HG03460 (cell line): ENCODE measurements around the gene EPHB1.

Experiments used
- ATAC-seq: cut with Tn5 transposase; IDR thresholded peaks from one replicate; pipeline ENCODE4 v1.9.1; 2021; ENCODE audit not compliant: unreplicated experiment

Gene EPHB1

DNA sequence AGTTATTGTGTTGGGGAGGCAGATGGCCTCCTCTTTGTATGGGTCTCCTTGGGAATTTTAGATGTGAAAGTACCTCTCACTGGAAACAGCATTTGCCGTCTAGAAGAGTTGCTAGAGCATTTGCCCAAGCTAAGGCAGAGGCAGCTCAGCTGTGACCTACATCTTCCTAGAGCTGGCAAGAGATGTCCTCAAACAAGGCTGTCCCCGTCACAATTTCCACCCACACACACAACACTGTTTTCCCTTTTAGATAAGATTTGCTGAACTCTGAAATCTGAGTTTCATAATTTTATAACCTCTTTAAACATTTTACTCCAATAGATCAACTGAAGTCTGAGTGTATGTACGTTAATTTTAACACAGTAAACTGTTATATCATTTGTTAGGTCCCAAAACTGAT lies 352.6 kb downstream of the EPHB1 start:
- no peak for ATAC-seq

- no peak for ATAC-seq
Observed at GRCh38 chr3:135148398-135149020, 353.4 kb downstream of the EPHB1 start.

- no peak for ATAC-seq
Observed at GRCh38 chr3:135149707-135150681, 354.9 kb downstream of the EPHB1 start.

DNA sequence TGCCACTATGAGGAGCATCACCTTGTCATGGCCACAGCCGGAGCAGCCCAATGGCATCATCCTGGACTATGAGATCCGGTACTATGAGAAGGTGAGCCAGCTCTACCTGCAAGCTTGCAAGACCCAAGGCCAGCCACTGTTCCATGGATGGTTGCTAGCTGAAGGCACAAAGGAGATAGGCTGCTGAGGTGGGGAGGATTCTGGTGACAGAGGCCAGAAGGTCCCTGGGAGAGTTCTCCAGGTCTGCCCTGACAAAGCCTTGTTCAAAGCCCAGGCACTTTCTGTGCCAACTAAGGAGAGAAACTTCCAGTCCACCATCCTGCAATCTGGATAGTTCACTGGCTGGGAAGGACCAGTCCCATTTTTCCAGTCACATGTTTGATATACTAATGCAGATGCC lies 359.1 kb downstream of the EPHB1 start:
- no peak for ATAC-seq

- no peak for ATAC-seq
Observed at GRCh38 chr3:135155228-135155627, 360.2 kb downstream of the EPHB1 start.

- ATAC-seq, result no peak
Observed at GRCh38 chr3:135155791-135156190, 360.7 kb downstream of the EPHB1 start.

- no peak for ATAC-seq
Observed at GRCh38 chr3:135157045-135157740, 362.1 kb downstream of the EPHB1 start.

GRCh38 chr3:135158520-135158919 lies 363.5 kb downstream of the EPHB1 start:
- no peak for ATAC-seq

DNA sequence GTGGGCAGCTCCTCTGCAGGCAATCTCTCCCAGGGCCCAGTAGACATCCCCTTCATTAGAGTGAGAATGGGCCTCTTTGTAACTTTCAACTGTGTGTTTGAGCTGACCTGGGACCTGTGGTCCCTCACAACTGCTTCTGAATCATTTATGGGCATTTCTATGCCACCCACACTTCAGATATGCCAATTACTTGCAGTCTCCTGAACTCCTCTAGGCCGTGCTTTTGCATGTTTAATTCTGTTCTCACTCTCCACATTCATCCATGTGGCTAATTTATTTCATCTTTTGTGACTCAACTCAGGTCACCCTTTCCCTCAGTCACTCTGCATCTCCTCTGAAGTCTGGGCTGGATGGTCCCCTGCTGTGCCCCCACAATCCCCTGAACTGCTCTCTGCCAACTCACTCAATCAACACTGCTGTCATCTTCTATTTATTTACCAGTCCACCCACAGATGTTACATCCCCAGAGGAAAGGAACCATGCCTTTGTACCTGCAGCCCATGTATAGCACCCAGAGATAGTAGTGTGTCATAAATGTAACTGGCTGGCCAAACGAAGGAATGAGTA lies 364.7 kb downstream of the EPHB1 start:
- no peak for ATAC-seq

GRCh38 chr3:135161425-135161824 lies 366.4 kb downstream of the EPHB1 start:
- no peak for ATAC-seq

- no peak for ATAC-seq
Observed at GRCh38 chr3:135163701-135164100, 368.6 kb downstream of the EPHB1 start.

GRCh38 chr3:135165260-135165659 lies 370.2 kb downstream of the EPHB1 start:
- ATAC-seq, result no peak

GRCh38 chr3:135166266-135166825 lies 371.3 kb downstream of the EPHB1 start:
- no peak for ATAC-seq

DNA sequence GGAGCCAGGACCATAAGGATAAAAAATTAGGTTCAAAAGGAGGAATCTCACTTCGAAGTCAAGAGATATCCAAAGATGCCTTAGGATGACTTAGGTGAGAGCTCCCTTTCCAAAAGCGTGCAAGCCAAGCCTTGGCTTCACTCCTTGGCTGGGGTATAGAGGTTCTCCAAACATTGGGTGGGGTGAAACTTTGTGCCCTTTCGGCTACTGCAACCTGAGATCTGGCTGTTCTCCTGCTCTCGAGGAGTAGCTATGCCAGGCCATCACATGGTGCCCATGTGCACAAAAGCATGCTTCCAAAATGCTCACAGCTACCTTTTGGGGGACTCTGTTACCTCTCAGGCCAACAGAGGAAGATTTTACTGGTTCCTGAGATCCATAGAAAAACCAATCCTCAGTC lies 373.8 kb downstream of the EPHB1 start:
- ATAC-seq, result no peak

DNA sequence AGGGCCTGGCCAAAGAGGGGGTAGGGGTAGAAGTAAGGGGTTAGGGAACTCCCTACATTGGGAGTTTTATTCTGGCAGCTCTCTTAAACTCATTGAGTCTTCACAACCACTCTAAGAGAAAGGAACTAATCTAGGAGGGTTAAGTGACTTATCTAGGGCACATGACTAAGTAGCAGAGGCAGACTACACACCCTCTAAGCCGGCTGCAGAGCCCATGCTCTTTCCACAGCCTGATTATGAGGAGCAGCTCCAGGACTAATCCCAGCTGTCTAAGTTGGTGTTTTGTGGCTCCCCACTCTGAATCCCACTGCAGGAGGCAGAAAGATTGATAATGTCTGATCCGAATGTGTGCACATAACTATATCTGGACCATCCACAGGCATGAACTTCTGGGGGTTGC lies 374.6 kb downstream of the EPHB1 start:
- ATAC-seq, result no peak

GRCh38 chr3:135170732-135171131 lies 375.7 kb downstream of the EPHB1 start:
- ATAC-seq, result no peak

- ATAC-seq, result no peak
Observed at GRCh38 chr3:135172191-135172869, 377.3 kb downstream of the EPHB1 start.

- no peak for ATAC-seq
Observed at GRCh38 chr3:135175728-135176277, 380.7 kb downstream of the EPHB1 start.

DNA sequence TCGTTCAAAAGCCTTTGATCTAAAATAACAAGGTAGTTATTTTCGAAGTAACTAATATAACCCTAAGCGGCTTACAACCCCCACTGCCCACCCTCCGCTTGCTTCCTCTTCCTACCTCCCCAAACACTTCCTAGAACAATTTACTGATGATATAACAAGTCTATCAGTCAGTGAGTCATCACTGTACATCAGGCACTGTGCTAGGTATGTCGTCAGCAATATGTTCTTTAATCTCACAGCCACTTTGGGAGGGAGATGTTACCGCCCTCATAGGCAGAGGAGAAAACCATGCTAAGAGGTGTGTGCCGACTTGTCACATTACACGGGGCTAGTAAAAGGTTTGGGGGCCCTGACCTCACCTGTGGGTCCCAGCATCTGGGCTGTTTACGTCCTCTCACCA lies 381.8 kb downstream of the EPHB1 start:
- ATAC-seq, result no peak

DNA sequence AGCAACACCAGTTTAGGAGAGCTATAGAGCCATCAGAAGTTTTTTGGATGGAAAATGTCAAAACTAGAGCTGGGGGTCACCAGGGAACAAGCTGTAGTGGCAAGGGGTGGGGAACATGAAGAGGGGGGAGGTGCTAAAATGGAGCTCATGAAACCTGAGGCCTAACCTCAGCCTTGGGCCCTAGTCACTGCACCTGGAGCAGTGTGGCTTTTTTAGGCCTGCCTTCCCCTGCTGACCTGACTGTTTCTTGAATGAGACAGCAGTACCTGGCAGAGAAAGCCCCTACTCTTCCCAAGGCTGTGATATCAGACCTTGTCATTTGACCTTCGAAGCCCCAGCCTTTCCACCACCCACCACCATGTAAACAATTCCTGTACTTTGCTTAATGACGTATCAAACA lies 383.5 kb downstream of the EPHB1 start:
- ATAC-seq, result no peak
